ENCODE results near the gene ANKRD39.

GRCh38 chr2:96823198-96823597 lies 34.6 kb downstream of the ANKRD39 start:
- TF ChIP-seq CTCF (IDR thresholded peaks at IDR 0.05), result no peak
- TF ChIP-seq REST (IDR thresholded peaks at IDR 0.05; ENCODE audit: insufficient read depth in 1 of 2, low read depth in 2 of 2, low read length in 1 of 2), result no peak
- no peak for TF ChIP-seq POLR2AphosphoS5 (IDR thresholded peaks at IDR 0.05; ENCODE audit: low read depth, low read length)
